ENCODE data around the gene SNX30. TPM values are rescaled to one million over a fixed set of nuclear protein-coding genes. Genes with fewer than 3 reads are reported as not detected.
A peak's percentile ranks its signal among the peaks of the same experiment; 100 is the strongest.

Gene SNX30
- total and polyA plus RNA-seq, 2 donors (not counting 1 experiment from before 2014, with no cell fraction given), result 3.8 to 20.6 TPM

DNA sequence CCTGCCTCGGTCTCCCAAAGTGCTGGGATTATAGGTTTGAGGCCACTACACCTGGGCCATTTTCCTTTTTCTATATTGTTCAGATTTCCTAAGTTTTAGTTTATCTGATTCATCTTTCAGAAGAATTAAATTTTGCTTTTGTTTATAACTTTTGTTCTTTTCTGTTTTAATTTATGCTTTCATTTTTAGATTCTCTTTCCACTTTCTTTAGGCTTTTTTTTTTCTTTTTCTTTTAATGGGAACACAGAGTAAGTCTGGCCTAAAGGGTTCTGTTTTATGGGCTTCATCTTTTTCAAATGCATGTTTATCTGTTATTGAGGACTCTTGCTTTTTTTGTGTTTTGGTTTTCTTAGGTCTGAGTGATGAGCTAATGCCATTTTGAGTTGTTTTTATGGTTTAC lies 42.1 kb downstream of the SNX30 start:
- peaks cover 49% of the 10 kb centered on the region for H3K79me2 ChIP-seq (ENCODE audit: control insufficient read depth, insufficient read depth, low read length)
- WGBS (ENCODE audit: insufficient coverage), result no CpG with 5 or more reads among the region's 1 CpG
- H3K4me3 Mint-ChIP-seq, result no peak overlapping the region
- H3K4me2 ChIP-seq (replicated peaks; ENCODE audit: low read depth, low read length, poor library complexity, severe bottlenecking), result no peak overlapping the region
- TF ChIP-seq EZH2 (IDR thresholded peaks at IDR 0.05; ENCODE audit: borderline replicate concordance, insufficient read depth, low read depth, low read length, poor library complexity, severe bottlenecking), result no peak
- TF ChIP-seq, protein P1, sequence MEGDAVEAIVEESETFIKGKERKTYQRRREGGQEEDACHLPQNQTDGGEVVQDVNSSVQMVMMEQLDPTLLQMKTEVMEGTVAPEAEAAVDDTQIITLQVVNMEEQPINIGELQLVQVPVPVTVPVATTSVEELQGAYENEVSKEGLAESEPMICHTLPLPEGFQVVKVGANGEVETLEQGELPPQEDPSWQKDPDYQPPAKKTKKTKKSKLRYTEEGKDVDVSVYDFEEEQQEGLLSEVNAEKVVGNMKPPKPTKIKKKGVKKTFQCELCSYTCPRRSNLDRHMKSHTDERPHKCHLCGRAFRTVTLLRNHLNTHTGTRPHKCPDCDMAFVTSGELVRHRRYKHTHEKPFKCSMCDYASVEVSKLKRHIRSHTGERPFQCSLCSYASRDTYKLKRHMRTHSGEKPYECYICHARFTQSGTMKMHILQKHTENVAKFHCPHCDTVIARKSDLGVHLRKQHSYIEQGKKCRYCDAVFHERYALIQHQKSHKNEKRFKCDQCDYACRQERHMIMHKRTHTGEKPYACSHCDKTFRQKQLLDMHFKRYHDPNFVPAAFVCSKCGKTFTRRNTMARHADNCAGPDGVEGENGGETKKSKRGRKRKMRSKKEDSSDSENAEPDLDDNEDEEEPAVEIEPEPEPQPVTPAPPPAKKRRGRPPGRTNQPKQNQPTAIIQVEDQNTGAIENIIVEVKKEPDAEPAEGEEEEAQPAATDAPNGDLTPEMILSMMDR (IDR thresholded peaks at IDR 0.05), result no peak
- ChIA-PET CTCF (interaction anchor here (0.6 to 3.5 kb wide), 39 partner anchors 11 to 1031 kb away, joined by 3 to 57 read pairs (median 4); partner anchors contain the start of genes HSDL2, INIP and KIAA1958), POLR2A (interaction anchor here (0.6 to 0.7 kb wide), 3 partner anchors 76 to 150 kb away, joined by 3 to 7 read pairs (median 4); no protein-coding TSS in a partner anchor)
- no peak overlapping the region for H3K9ac ChIP-seq (ENCODE audit: low read length)
- ATAC-seq (ENCODE audit: low read depth), result no peak
- no peaks in the 10 kb centered on the region for H4K20me1 ChIP-seq (ENCODE audit: control insufficient read depth, insufficient read depth, low read length, poor library complexity, severe bottlenecking)
- H3K27me3 Mint-ChIP-seq, result no peaks in the 10 kb centered on the region
- no peak overlapping the region for H3K27ac Mint-ChIP-seq
- peaks cover 11% of the 10 kb centered on the region in 2 donors for H3K4me1 ChIP-seq (ENCODE audit: control insufficient read depth in 2 of 2, insufficient read depth in 2 of 2, low read length in 2 of 2)
- no peaks in the 10 kb centered on the region for H3K9me3 Mint-ChIP-seq (ENCODE audit: insufficient read depth)
- H3K27me3 ChIP-seq (replicated peaks in 1 of 4; ENCODE audit: control extremely low read depth in 1 of 4, control insufficient read depth in 3 of 4, insufficient read depth in 4 of 4, low read length in 3 of 4), result no peaks in the 10 kb centered on the region
- no peak overlapping the region for H3K4me3 ChIP-seq (ENCODE audit: control extremely low read depth in 1 of 5, extremely low read depth in 1 of 5, insufficient read depth in 1 of 5, low read depth in 2 of 5, low read length in 4 of 5)
- intact Hi-C loops (cut with micrococcal nuclease), result loop anchor here (1.0 to 5.0 kb wide), 4 partner anchors 42 to 705 kb away; partner anchors contain the start of genes INIP and SNX30
- H3K36me3 ChIP-seq (replicated peaks in 1 of 2; ENCODE audit: control extremely low read depth in 1 of 2, control insufficient read depth in 1 of 2, extremely low read depth in 1 of 2, insufficient read depth in 2 of 2, low read length in 1 of 2), result no peaks in the 10 kb centered on the region
- no peak overlapping the region for H3K27ac ChIP-seq (ENCODE audit: low read length in 2 of 2)
- peaks cover 32% of the 10 kb centered on the region for H3K4me1 Mint-ChIP-seq
- H3K9me3 ChIP-seq (ENCODE audit: control extremely low read depth in 1 of 3, control insufficient read depth in 2 of 3, insufficient read depth in 1 of 3, low read length in 2 of 3), result no peaks in the 10 kb centered on the region
- H2AFZ ChIP-seq (ENCODE audit: insufficient read depth, low read depth, low read length, poor library complexity, severe bottlenecking), result peak overlapping the region; percentile 4
- no peak for DNase-seq

GRCh38 chr9:112793213-112793810 lies 42.8 kb downstream of the SNX30 start:
- H3K27me3 ChIP-seq (replicated peaks in 1 of 4; ENCODE audit: control extremely low read depth in 1 of 4, control insufficient read depth in 3 of 4, insufficient read depth in 4 of 4, low read length in 3 of 4), result no peaks in the 10 kb centered on the region
- no peaks in the 10 kb centered on the region for H3K9me3 ChIP-seq (ENCODE audit: control extremely low read depth in 1 of 3, control insufficient read depth in 2 of 3, insufficient read depth in 1 of 3, low read length in 2 of 3)
- ChIA-PET CTCF (interaction anchor here (0.6 to 3.5 kb wide), 40 partner anchors 12 to 1032 kb away, joined by 3 to 57 read pairs (median 4); partner anchors contain the start of genes HSDL2, INIP, KIAA1958 and SNX30), POLR2A (interaction anchor here (0.5 kb wide), 1 partner anchor 13 kb away, joined by 3 read pairs; no protein-coding TSS in a partner anchor)
- Mint-ChIP-seq H3K4me3 (no peak overlapping the region), H3K27me3 (no peaks in the 10 kb centered on the region), H3K27ac (peak overlapping the region; percentile 46), H3K4me1 (peaks cover 27% of the 10 kb centered on the region), H3K9me3 (ENCODE audit: insufficient read depth) (no peaks in the 10 kb centered on the region)
- no peak for TF ChIP-seq EZH2 (IDR thresholded peaks at IDR 0.05; ENCODE audit: borderline replicate concordance, insufficient read depth, low read depth, low read length, poor library complexity, severe bottlenecking)
- TF ChIP-seq, protein P1 (IDR thresholded peaks at IDR 0.05), result peak; percentile 88
- DNase-seq (peak; percentile 85), ATAC-seq (ENCODE audit: low read depth) (peak; percentile 97)
- H3K9ac ChIP-seq (ENCODE audit: low read length), result no peak overlapping the region
- no peak overlapping the region for H3K4me2 ChIP-seq (replicated peaks; ENCODE audit: low read depth, low read length, poor library complexity, severe bottlenecking)
- no peak overlapping the region for H3K4me3 ChIP-seq (ENCODE audit: control extremely low read depth in 1 of 5, extremely low read depth in 1 of 5, insufficient read depth in 1 of 5, low read depth in 2 of 5, low read length in 4 of 5)
- intact Hi-C loops (cut with micrococcal nuclease), result loop anchor here (1.0 to 5.0 kb wide), 4 partner anchors 43 to 706 kb away; partner anchors contain the start of genes INIP and SNX30
- no peaks in the 10 kb centered on the region for H4K20me1 ChIP-seq (ENCODE audit: control insufficient read depth, insufficient read depth, low read length, poor library complexity, severe bottlenecking)
- WGBS (ENCODE audit: insufficient coverage), result 46% methylated on average over 2 of the region's 5 CpGs
- peaks cover 44% of the 10 kb centered on the region for H3K79me2 ChIP-seq (ENCODE audit: control insufficient read depth, insufficient read depth, low read length)
- H3K4me1 ChIP-seq (ENCODE audit: control insufficient read depth in 2 of 2, insufficient read depth in 2 of 2, low read length in 2 of 2), result peaks cover 6 to 7% of the 10 kb centered on the region in 2 donors
- H3K36me3 ChIP-seq (replicated peaks in 1 of 2; ENCODE audit: control extremely low read depth in 1 of 2, control insufficient read depth in 1 of 2, extremely low read depth in 1 of 2, insufficient read depth in 2 of 2, low read length in 1 of 2), result no peaks in the 10 kb centered on the region
- peak overlapping the region; percentile 4 for H2AFZ ChIP-seq (ENCODE audit: insufficient read depth, low read depth, low read length, poor library complexity, severe bottlenecking)
- no peak overlapping the region for H3K27ac ChIP-seq (ENCODE audit: low read length in 2 of 2)

All from B cell (primary cell).